Measurements from ENCODE around the gene PPM1E.

- TF ChIP-seq CTCF (IDR thresholded peaks at IDR 0.05; ENCODE audit: poor library complexity) (no peak), EZH2phosphoT487 (IDR thresholded peaks at IDR 0.05; ENCODE audit: low read depth, severe bottlenecking, unreplicated experiment) (no peak)
Observed at GRCh38 chr17:58996968-58997367, 241.3 kb downstream of the PPM1E start.
